HCT116 (cell line): ENCODE data around the gene QRICH1. TPM values are rescaled to one million over a fixed set of nuclear protein-coding genes. Genes with fewer than 3 reads are reported as not detected.

Experiments used
- ATAC-seq: fragments of 200-7000 bp; cut with Tn5 transposase; 2 replicates; pipeline ENCODE4 v1.9.1; 2020; ENCODE audit warnings: mild to moderate bottlenecking, moderate library complexity
- BruUV-seq: library from RNA; stranded (reverse); fragments of 400-500 nt; replicated peaks from 2 replicates; lab custom pipeline; 2021; lab: Mats Ljungman, UMichigan
- CTCF ChIA-PET: fragments of 300-600 bp; sonication (Branson Sonifier 250); formaldehyde crosslinking; loops from one replicate; lab custom pipeline; 2021; ENCODE audit warnings: antibody characterized with exemption; lab: Charles Lee
- POLR2A ChIA-PET: fragments of 300-600, 350-600 bp; sonication (Branson Sonifier 250); formaldehyde crosslinking; loops from one replicate; lab custom pipeline; 2021; ENCODE audit warnings: antibody characterized with exemption; lab: Charles Lee
- RAD21 ChIA-PET, 2 experiments: fragments of 300-600 bp; sonication (Branson Sonifier 250); formaldehyde crosslinking; loops; one replicate each; lab custom pipeline; 2023; ENCODE audit warnings: low total read pairs in 2 of 2; ENCODE audit not compliant: uncharacterized antibody in 2 of 2, unreplicated experiment in 2 of 2, low non-redundant PET in 1 of 2; lab: Charles Lee
- DNase-seq: peaks from one replicate; pipeline ENCODE4 v3.0.0-alpha.2; 2010; ENCODE audit warnings: low read depth, low spot score
- H2AFZ ChIP-seq: fragments of 200-600 bp; shearing (Covaris generic), sonication (generic); 2 replicates; pipeline ENCODE4 v1.6.1; 2017; ENCODE audit warnings: low read depth, mixed run types, mixed read lengths, antibody characterized with exemption, low read length; ENCODE audit not compliant: poor library complexity, severe bottlenecking
- H3K27ac ChIP-seq: 2 replicates; pipeline ENCODE4 v1.5.1; 2012; ENCODE audit warnings: low read depth, low read length
- H3K27me3 ChIP-seq: fragments of 200-600 bp; sonication (generic); 2 replicates; pipeline ENCODE4 v1.6.1; 2016; ENCODE audit warnings: mixed run types, low read length, mixed read lengths; ENCODE audit not compliant: insufficient read depth
- H3K36me3 ChIP-seq, 2 experiments: fragments of 200-500 bp in 1 of 2; fragments of 200-600 bp in 1 of 2; sonication (Bioruptor generic) in 1 of 2; sonication (generic) in 1 of 2; 2 replicates each; pipeline versions ENCODE4 v1.5.1 to v1.6.1; 2014 to 2016; ENCODE audit warnings: low read length in 2 of 2, inconsistent platforms in 1 of 2, mixed read lengths in 1 of 2, mixed run types in 1 of 2; ENCODE audit not compliant: insufficient read depth in 2 of 2, control insufficient read depth in 1 of 2
- H3K4me1 ChIP-seq, 2 experiments: fragments of 200-600 bp in 1 of 2; sonication (generic) in 1 of 2; 2 replicates each; pipeline versions ENCODE4 v1.5.1 to v1.6.1; 2012 to 2017; ENCODE audit warnings: low read length in 2 of 2, inconsistent platforms in 1 of 2, mild to moderate bottlenecking in 1 of 2, mixed read lengths in 1 of 2, mixed run types in 1 of 2, moderate library complexity in 1 of 2; ENCODE audit not compliant: insufficient read depth in 2 of 2, control insufficient read depth in 1 of 2
- H3K4me2 ChIP-seq: fragments of 200-600 bp; sonication (generic); 2 replicates; pipeline ENCODE4 v1.6.1; 2017; ENCODE audit warnings: mixed run types, low read length, mixed read lengths
- H3K4me3 ChIP-seq, 2 experiments: fragments of 200-600 bp in 1 of 2; sonication (generic) in 1 of 2; replicated peaks in 1 of 2; 2 replicates each; pipeline ENCODE4 v1.5.1; 2011 to 2016; ENCODE audit warnings: low read length in 2 of 2, control low read depth in 1 of 2, low read depth in 1 of 2, mild to moderate bottlenecking in 1 of 2, mixed read lengths in 1 of 2, mixed run types in 1 of 2
- H3K79me2 ChIP-seq: fragments of 200-600 bp; sonication (generic); 2 replicates; pipeline ENCODE4 v1.6.1; 2017; ENCODE audit warnings: mild to moderate bottlenecking, mixed run types, low read length, moderate library complexity, mixed read lengths; ENCODE audit not compliant: insufficient read depth
- H3K9ac ChIP-seq: fragments of 200-600 bp; sonication (generic); 2 replicates; pipeline ENCODE4 v1.6.1; 2016; ENCODE audit warnings: low read length, mixed read lengths
- H3K9me2 ChIP-seq: fragments of 200-600 bp; sonication (generic), shearing (Covaris generic); 2 replicates; pipeline ENCODE4 v1.6.1; 2017; ENCODE audit warnings: mixed run types, mild to moderate bottlenecking, moderate library complexity; ENCODE audit not compliant: insufficient read depth
- H3K9me3 ChIP-seq, 2 experiments: fragments of 200-500 bp in 1 of 2; fragments of 200-600 bp in 1 of 2; sonication (Bioruptor generic) in 1 of 2; sonication (generic) in 1 of 2; 2 replicates each; pipeline ENCODE4 v1.6.1; 2014 to 2017; ENCODE audit warnings: low read length in 2 of 2, mixed read lengths in 2 of 2, inconsistent platforms in 1 of 2, low read depth in 1 of 2, mild to moderate bottlenecking in 1 of 2, mixed run types in 1 of 2, moderate library complexity in 1 of 2; ENCODE audit not compliant: control insufficient read depth in 1 of 2, insufficient read depth in 1 of 2
- H4K20me1 ChIP-seq: fragments of 200-600 bp; sonication (generic), shearing (Covaris generic); 2 replicates; pipeline ENCODE4 v1.6.1; 2017; ENCODE audit warnings: mixed run types, mild to moderate bottlenecking, moderate library complexity; ENCODE audit not compliant: insufficient read depth
- CBX3 ChIP-seq: IDR thresholded peaks from 2 replicates; pipeline ENCODE4 v1.6.1; 2012; ENCODE audit warnings: low read depth
- CTCF ChIP-seq, 3 experiments: fragments of 200-600 bp in 1 of 3; sonication (generic) in 1 of 3; IDR thresholded peaks in 2 of 3; conservative IDR thresholded peaks in 1 of 3; 2 replicates each; pipeline ENCODE4 v1.5.1; 2012 to 2017; ENCODE audit warnings: low read depth in 2 of 3, low read length in 2 of 3, antibody characterized with exemption in 1 of 3, borderline replicate concordance in 1 of 3, control low read depth in 1 of 3, mild to moderate bottlenecking in 1 of 3, mixed read lengths in 1 of 3, mixed run types in 1 of 3, moderate library complexity in 1 of 3; ENCODE audit not compliant: insufficient read depth in 1 of 3
- EZH2 ChIP-seq: fragments of 200-600 bp; sonication (generic); IDR thresholded peaks from 2 replicates; pipeline ENCODE4 v1.6.1; 2017; ENCODE audit warnings: antibody characterized with exemption, mixed run types
- JUND ChIP-seq: IDR thresholded peaks from 2 replicates; pipeline ENCODE4 v1.6.1; 2012
- MAX ChIP-seq: IDR thresholded peaks from 2 replicates; pipeline ENCODE4 v1.6.1; 2012
- POLR2A ChIP-seq: IDR thresholded peaks from 2 replicates; pipeline ENCODE4 v1.7.0; 2011; ENCODE audit warnings: borderline replicate concordance; ENCODE audit not compliant: insufficient read depth, insufficient read length; ENCODE audit errors: extremely low read depth
- POLR2AphosphoS5 ChIP-seq: IDR thresholded peaks from 2 replicates; pipeline ENCODE4 v1.6.1; 2011; ENCODE audit warnings: mild to moderate bottlenecking, low read depth, low read length, moderate library complexity
- SIN3A ChIP-seq: IDR thresholded peaks from 2 replicates; pipeline ENCODE4 v1.6.1; 2012; ENCODE audit warnings: low read depth
- SRF ChIP-seq: IDR thresholded peaks from 2 replicates; pipeline ENCODE4 v1.6.1; 2012; ENCODE audit warnings: low read depth
- TCF7L2 ChIP-seq: IDR thresholded peaks from 2 replicates; pipeline ENCODE4 v1.7.0; 2011; ENCODE audit warnings: borderline replicate concordance, inconsistent platforms; ENCODE audit not compliant: insufficient read depth, insufficient read length; ENCODE audit errors: extremely low read depth
- YY1 ChIP-seq: IDR thresholded peaks from 2 replicates; pipeline ENCODE4 v1.6.1; 2011; ENCODE audit warnings: low read length, low read depth, moderate library complexity, mild to moderate bottlenecking; ENCODE audit not compliant: insufficient replicate concordance; ENCODE audit errors: extremely low read depth
- ZFX ChIP-seq: fragments of 450-650 bp; IDR thresholded peaks from 2 replicates; pipeline ENCODE4 v1.6.1; 2017
- intact Hi-C: fragments of 100-400 bp; cut with micrococcal nuclease; formaldehyde crosslinking; loops from 2 replicates; pipeline ENCODE4 v1.10.0; 2022
- total RNA-seq: library from RNA; stranded (reverse); gene quantifications from one replicate; pipeline ENCODE4 v1.2.1, GENCODE V29; 2021; ENCODE audit not compliant: unreplicated experiment

The QRICH1 gene
- total RNA-seq, 1 experiment from 2014 or later, result 105 TPM

GRCh38 chr3:49022688-49023171 is 71.1 kb downstream of the QRICH1 start:
- ChIA-PET RAD21 (no interaction called here), CTCF (interaction anchor here (1.0 to 3.5 kb wide), 5 partner anchors 15 to 426 kb away, joined by 4 to 29 read pairs (median 27); partner anchors contain the start of genes P4HTM, QRICH1 and WDR6), POLR2A (interaction anchor here (0.9 to 3.6 kb wide), 7 partner anchors 9 to 111 kb away, joined by 4 to 52 read pairs (median 7); partner anchors contain the start of genes P4HTM, QRICH1 and WDR6)
- H3K4me2 ChIP-seq, result peak overlapping the region; percentile 90
- H3K79me2 ChIP-seq, result peaks cover 81% of the 10 kb centered on the region
- no peaks in the 10 kb centered on the region for H3K27me3 ChIP-seq
- H4K20me1 ChIP-seq, result no peaks in the 10 kb centered on the region; the same call in 1 of the 2 replicates
- H2AFZ ChIP-seq, result no peak overlapping the region
- TF ChIP-seq JUND (no peak), POLR2AphosphoS5 (peak; percentile 44)
- no peak for ATAC-seq
- no peaks in the 10 kb centered on the region for H3K9me2 ChIP-seq
- H3K9me3 ChIP-seq, result no peaks in the 10 kb centered on the region
- BruUV-seq, result no TSS peak
- peak overlapping the region; percentile 99 for H3K9ac ChIP-seq
- DNase-seq, result no peak
- H3K36me3 ChIP-seq, result peaks cover 18 to 46% of the 10 kb centered on the region in 2 experiments; a peak in 3 of 4 replicates
- intact Hi-C loops, result no loop called here
- H3K27ac ChIP-seq, result peak overlapping the region; percentile 99
- H3K4me3 ChIP-seq, result peak overlapping the region; percentile 80 to 98
- peaks cover 14 to 57% of the 10 kb centered on the region in 2 experiments for H3K4me1 ChIP-seq

- H3K79me2 ChIP-seq, result peaks cover 78% of the 10 kb centered on the region
- H3K9me3 ChIP-seq, result no peaks in the 10 kb centered on the region
- H3K4me1 ChIP-seq, result peaks cover 17 to 62% of the 10 kb centered on the region in 2 experiments
- H3K4me3 ChIP-seq, result peak within 1 kb of the TSS; percentile 80 to 98
- no peak within 1 kb of the TSS for H2AFZ ChIP-seq
- ChIA-PET POLR2A (interaction anchor here (0.6 to 5.3 kb wide), 17 partner anchors 7 to 934 kb away, joined by 3 to 52 read pairs (median 5); partner anchors contain the start of genes IMPDH2, P4HTM, PFKFB4 and QRICH1), CTCF (interaction anchor here (0.7 to 3.5 kb wide), 8 partner anchors 14 to 621 kb away, joined by 3 to 29 read pairs (median 5); partner anchors contain the start of genes P4HTM, QRICH1 and WDR6), RAD21 (interaction anchor here in 1 of 2 experiments (0.7 kb wide), 1 partner anchor 337 kb away, joined by 3 read pairs; no protein-coding TSS in a partner anchor)
- DNase-seq (peak; percentile 90), ATAC-seq (peak; percentile 66)
- H3K9ac ChIP-seq, result peak within 1 kb of the TSS; percentile 99
- peaks cover 18 to 39% of the 10 kb centered on the region in 2 experiments; a peak in 3 of 4 replicates for H3K36me3 ChIP-seq
- peak within 1 kb of the TSS; percentile 99 for H3K27ac ChIP-seq
- H3K9me2 ChIP-seq, result no peaks in the 10 kb centered on the region
- H3K4me2 ChIP-seq, result peak within 1 kb of the TSS; percentile 90
- intact Hi-C loops, result loop anchor here (1.0 to 2.0 kb wide), 2 partner anchors 33 to 72 kb away; partner anchors contain the start of gene QRICH1
- no TSS peak for BruUV-seq
- TF ChIP-seq CTCF (IDR thresholded peaks at IDR 0.05 in 2 of 3, conservative IDR thresholded peaks at IDR 0.05 in 1 of 3; ENCODE audit: borderline replicate concordance in 1 of 3, insufficient read depth in 1 of 3, low read depth in 2 of 3, low read length in 2 of 3) (peak in 2 of 3 experiments; percentile 82 to 92; a peak in 4 of 6 replicates), POLR2A (peak; percentile 72), SRF (no peak), MAX (no peak), SIN3A (no peak), POLR2AphosphoS5 (peak; percentile 91), EZH2 (no peak), TCF7L2 (no peak), CBX3 (no peak), YY1 (peak; percentile 87), ZFX (peak; percentile 72)
- no peaks in the 10 kb centered on the region; the same call in 1 of the 2 replicates for H4K20me1 ChIP-seq
- no peaks in the 10 kb centered on the region for H3K27me3 ChIP-seq
Measured at GRCh38 chr3:49021813-49022687, 71.8 kb downstream of the QRICH1 start, which contains the start of gene NDUFAF3. NDUFAF3 (plus strand) TSS chr3:49022121; CDS start chr3:49022145, 24 bp downstream.
